GF-D8 (cell line): Measurements from ENCODE around the gene CLN5.

Source experiments
- DNase-seq: peaks from one replicate; lab custom pipeline; 2025; lab: John Stamatoyannopoulos, UW

The CLN5 gene

DNA sequence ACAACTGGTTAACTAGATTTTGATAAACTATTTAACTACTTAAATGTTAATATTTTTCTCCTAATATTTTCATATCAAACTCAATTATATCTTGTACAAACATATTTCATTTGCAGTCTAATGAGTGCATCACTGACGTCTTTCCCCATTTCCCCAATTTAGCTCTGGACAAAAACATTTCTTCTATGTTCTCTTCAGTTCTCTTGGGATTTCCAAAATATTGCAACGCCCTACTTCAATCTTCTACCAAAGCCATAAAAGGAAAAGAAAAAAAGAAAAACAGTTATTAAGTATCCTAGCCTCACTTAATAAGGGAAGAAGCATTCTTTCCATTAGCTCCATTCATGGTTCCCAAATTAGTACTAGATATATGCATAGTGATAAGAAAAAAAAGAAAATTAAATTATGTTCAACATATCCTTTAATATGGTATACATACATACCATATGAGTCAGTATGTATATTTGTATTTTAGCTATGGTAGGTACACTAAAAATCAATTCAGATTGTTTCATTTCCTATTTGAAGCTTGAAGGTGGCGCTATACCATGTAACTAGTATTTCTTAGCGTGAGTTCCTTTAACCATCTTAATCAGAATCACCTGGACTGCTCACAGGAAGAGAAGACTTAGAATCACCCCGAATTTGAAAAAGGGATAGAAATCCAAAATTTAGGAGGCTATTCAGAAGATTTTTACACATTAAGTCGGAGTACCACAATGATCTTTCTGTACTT lies 25.2 kb downstream of the CLN5 start:
- DNase-seq, result no peak

DNA sequence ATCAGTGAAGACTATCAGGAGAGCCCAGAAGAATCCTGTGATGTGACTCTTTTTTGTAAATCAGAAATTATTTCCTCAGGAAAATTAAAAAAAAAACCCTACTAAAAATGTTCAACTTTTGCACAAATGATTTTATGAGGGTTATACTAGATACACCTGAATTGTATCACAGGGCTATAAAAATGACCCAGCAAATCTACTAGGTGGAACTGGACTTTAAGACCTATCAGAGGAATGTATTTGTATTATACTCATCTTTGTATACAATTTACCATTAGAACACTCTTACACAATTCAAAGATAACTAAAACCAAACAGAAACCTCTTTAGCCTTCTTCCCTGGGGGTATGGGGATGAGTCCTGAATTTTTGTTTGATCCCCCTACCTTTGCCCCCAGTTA lies 27.9 kb downstream of the CLN5 start:
- DNase-seq, result no peak

DNA sequence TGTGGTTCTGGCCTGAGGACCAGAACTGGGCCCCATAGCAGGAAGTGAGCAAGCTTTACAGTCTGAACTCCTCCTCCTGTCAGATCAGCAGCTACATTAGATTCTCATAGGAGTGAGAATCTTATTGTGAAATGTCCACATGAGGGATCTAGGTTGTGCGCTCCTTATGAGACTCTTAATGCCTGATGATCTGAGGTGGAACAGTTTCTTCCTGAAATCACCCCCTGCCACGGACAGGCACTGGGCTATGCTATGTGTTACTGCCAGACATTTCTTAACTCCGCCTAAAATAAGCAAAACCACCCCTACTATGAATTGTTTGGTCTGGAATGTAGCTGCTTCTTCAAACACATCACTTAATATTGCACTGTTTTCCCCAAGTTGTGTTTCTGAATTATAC lies 30.5 kb downstream of the CLN5 start:
- no peak for DNase-seq

DNA sequence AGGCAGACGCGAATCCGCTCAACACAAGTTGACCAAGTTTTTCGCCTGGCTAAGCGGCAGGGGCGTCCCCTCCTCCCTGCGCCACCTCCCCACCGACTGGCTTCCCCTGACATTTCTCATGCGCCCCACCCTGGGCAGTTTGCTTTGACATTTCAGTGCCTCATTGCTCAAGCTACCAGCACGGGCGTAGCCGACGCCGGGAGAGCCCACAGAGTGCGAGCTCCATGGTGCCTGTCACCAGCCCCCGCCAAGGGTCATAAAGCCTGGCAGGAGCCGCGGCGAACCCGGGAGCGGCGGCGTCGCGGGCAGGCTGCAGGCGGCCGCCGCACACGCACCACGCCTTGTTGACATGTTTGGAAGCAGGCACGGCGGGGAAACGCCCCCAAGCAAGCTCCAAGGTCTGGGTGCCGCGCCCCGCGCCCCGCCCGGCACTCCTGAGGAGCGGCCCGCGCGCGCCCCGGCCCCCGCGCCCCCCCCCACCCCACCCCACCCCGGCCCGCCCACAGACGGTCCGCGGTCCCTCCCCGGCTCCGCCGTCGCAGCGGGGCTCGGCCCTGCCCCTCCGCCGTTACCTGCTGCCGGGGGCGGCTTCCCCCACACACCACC lies 34.5 kb downstream of the CLN5 start:
- peak; percentile 65 for DNase-seq

DNA sequence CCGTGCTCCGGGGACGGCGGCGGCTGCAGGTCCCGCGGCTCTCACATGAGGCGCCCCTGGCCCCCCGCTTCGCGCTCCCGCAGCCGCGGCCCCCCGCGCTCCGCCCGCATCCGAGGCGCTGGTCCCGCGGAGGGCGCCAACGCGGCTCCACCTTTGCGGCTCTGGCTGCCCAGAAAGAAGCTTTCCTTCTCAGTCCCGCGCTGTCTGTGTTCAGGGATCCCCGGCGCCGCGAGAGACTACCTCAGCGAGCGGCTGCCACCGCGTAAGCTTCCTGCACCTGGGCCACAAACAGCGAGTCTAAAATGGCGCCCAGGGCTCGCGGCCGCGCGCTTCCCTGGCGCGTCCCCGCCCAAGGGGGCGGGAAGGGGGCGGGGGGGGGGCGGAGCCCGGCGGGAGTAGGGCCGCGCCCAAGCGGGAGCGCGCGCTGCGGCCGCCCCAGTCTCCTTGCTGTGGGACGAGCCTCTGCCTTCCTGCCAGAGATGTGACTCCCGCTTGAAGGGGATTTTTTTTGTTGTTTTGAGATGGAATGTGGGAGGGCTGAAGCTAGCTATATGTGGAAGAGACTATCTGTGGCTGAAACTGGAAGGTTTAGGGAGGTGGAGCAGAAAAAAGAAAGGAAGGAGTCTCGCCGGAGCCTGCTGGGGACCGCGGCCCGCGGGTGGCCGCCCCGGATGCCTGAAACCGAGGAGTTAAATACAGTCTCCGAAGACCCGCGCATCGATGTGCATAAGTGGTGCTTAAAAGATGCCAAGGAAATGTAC lies 35.2 kb downstream of the CLN5 start, which contains the start of gene FBXL3:
Gene FBXL3, minus strand, starts transcription at position 299 of the 761 bp plus-strand sequence. CDS start 5,299 bp downstream, outside the sequence.
- DNase-seq, result peak; percentile 71

DNA sequence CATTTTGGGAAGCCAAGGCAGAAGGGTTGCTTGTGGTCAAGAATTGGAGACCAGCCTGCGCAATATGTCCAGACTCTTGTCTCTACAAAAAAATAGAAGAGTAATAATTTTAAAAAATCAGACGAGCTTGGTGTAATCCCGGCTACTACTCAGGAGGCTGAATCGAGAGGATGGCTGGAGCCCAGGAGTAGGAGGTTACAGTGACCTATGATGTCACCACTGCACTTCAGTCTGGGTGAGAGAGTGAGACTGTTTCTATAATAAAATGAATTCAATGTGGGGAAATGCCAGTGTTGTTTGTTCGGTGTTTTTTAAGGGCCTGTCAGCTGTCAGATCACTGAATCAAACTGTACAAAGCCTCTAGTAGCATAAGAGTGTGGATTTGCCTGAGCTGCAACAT lies 36.3 kb downstream of the CLN5 start:
- no peak for DNase-seq

DNA sequence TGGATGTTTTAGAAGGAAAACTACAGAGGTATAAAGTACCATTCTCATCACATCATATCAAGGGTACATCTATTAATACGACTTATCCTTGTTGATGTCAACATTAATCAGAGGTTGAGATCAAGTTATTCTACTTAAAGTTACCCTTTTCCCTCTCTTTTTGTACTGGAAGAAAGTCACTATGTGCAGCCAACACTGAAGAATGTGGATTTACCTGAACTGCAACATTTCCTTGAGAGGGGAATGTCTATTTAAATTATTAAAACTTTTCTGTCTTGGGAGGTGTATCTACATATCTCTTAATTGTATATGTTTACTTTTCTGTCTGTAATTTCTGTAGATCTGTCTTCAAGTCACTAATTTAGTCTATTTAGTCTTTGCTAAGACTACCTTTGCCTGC lies 37.6 kb downstream of the CLN5 start:
- DNase-seq, result no peak

DNA sequence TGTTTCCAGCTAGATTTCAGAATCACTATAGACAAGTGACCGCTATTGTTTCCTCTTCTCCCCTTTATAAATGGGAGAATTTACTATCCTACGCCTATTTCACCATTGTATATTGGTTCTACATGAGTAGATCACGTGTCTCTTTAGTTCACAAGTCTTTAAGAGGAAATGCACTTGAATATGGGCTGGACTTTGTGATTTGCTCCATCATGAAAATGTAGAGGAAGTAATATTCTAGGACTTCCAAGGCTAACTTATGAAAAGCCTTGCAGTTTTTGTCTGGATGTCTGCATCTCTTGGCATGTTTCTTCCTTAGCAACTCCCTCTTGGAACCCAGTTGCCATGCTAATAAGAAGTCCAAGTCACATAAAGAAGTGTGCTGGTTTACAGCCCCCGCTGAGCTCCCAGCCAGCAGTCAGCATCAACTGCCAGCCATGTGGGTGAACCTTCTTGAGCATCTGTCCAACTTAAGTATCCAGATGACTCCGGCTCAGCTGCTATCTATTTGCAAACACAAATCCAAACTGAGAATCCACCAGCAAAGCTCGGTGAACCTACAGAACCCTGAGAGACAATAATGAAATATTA lies 39.9 kb downstream of the CLN5 start:
- no peak for DNase-seq

DNA sequence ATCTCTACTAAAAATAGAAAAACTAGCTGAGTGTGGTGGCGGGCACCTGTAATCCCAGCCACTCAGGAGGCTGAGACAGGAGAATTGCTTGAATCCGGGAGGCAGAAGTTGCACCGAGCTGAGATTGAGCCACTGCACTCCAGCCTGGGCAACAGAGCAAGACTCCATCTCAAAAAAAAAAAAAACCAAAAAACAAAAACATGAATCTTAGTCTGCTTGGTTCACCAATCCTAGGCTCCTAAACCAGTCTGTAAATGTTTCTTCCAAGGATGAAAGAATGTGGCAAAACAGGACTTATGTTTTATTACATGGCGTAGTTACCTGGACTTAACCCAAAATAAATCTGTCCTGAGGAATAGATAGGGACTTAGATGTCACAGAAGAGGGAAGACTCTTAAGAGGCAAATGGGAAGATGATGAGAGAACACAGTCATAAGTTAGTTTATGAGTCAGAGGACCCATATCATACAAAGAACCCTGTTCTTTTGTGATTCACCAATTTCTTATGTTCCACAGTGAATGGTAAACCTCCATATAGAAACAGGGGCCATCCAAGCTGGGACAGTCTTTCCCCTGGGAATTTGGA lies 41.9 kb downstream of the CLN5 start:
- DNase-seq, result no peak

DNA sequence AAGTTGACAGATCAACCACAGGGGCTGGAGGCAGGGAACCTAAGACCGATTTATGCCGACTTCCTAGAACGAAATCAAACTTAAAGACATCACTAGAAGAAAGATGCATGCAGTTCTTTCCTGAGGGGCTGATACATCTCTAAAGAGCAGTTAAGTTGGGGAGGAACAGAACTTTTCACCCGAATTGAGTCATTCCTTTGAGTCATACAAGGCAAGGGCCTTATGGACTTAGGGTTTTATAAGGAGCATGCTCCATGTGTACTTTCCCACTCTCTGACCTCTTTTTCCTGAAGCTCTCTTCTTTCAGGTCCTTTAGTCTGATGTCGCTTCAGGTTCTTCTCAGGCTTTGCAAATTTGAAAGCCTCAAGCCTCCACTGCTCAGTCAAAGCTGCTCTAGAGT lies 43.0 kb downstream of the CLN5 start:
- no peak for DNase-seq

DNA sequence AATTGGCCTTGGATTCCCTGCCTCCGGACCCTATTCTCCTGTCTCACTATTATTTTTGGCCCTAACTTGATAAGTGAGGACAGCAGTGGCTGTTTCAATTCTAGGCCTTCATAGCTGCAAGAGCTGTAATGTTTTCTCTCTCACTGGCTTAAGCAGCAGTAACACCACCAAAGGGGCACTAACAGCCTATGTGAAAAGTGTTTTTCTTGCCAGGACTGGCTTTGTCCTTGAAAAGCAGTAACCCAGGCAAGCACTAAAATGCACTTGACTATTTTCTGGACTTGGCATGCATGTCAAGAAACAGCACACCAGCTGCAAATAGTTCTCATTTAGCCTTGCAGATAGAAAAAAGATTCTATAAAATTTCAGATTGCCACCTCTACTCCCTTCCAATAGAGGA lies 44.4 kb downstream of the CLN5 start:
- no peak for DNase-seq

DNA sequence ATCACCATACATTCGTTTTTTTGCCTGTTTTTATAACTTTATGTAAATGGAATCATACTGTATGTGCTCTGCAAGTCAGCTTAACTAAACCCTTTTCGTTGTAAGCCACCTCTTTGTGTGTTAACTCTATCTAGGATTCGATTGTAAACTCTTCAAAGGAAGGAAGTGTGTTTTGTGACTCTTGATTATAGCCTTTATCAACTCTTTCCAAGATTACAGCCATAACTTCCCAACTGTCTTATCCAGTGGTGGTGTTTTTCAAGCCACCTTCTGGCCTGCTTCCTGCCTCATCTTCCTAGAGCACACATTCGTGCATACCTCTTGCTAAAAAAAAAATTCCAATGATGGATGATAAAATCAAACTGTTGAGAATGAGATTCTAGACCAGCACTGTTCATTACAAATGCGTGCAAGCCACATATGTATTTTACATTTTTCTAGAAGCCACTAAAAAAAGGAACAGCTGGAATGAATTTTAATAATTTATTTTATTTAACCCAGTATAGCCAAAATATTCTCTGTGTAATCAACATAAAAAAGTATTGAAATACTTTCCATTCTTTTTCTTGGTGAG lies 47.1 kb downstream of the CLN5 start:
- DNase-seq, result no peak

DNA sequence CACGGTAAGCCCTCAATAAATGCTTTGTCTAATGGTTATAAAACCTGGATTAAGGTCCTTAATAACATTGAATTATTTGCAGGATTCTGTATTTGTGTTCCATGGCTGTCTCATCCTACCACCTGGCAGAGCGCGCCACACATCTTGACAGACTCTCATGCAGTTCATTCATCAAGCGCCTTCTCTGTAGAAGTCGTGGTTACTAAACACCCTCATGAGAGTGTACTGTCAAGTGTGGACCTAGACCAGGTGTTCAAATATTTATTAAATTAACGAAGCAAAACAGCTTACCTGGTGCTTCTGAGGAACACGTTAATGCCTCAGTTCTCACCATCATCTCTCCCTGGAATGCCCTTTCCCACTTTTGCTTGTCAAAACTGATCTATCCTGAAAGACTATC lies 48.2 kb downstream of the CLN5 start:
- no peak for DNase-seq

DNA sequence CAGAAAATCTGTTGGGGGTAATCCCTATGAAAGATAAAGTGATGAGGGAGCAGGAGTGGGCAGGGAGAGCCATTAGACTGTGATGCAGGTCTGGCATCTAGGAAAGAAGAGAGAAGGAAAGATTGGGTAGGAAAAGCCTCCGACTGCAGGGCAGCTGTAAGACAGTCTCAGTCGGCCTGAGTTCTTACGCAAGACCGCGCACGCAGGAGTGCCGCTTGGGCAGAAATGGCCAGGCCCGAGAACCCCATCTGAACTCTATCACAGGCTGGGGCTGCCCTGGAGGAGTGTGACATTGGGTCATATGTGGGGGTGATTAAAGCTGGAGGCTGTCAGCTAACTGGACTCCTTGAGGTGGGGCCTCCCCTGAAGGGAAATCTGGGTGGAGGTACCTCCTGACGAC lies 49.0 kb downstream of the CLN5 start:
- DNase-seq, result no peak

DNA sequence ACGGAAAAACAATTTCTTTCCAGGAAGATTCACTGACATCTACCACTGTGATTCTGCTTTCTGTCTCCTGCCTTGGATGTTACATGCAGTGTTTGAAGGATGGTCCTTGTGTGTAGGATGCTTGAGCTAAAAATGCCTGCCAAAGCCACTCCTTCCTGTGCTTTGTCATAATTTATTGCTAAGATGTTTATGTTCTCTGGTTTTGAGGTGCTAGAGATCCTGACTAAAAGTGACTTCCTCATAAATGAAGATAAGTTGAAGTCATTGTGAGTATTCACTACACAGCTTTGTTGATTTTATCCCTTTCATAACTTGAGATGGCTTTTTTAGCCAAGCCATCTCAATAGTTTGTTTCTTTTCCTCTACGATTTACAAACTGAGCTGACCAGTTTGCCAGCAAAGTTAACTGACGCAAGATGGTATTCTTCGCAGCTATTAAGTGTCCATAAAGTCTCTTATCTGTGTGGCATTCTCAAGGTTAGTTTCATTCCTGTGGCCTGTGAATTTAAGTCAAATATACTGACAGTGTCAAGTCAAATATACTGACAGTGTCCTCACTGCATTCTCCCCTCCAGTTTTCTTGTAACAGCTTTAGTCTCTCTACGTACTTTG lies 50.8 kb downstream of the CLN5 start:
- DNase-seq, result no peak

DNA sequence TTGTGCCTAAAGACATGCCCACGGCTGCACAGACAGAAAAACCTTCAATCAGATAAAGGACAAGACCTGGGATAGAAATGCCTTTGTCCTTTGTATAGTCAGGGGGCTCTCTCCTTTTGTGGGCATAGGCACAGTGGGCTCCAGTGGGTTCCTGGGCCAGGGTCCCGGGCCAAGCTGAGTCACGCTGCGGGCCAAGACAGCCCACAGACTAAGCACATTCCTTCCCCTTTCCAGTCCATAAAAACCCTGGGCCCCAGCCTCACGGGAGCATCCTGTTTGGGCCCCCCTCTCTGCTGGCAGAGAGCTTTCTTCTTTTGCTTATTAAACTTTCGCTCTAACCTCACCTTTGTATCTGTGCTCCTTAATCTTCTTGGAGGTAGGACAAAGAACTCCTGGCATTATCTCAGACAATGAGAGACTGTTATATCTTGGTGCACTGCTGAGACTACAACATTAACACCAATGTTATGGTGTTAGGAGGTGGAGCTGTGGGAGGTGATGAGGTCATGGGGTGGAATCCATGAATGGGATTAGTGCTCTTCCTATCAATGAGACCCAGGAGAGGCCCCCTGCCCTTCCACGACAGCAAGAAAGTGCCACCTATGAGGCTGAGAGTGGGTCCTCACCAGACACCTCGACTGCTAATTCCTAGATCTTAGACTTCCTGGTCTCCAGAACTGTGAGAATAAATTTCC lies 55.9 kb downstream of the CLN5 start:
- DNase-seq, result no peak

DNA sequence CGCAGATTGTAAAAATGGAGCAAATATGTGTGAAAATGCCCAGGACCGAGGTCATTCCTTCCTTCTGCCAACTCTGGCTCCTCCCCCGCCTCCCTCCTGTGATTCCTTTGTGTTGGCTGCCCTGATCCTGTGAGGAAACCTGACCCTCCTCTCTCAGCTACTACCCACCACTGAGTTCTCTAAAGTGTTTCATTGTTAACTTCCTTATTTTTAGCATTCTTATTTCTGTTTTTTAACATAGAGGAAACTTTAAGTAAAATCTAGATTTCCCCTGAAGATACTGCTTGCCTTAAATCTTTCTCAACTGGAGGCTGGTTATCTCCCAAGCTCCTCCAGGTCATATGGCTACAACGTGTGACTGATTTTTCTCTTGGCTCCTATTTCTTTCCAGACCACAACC lies 56.8 kb downstream of the CLN5 start:
- DNase-seq, result peak; percentile 40

DNA sequence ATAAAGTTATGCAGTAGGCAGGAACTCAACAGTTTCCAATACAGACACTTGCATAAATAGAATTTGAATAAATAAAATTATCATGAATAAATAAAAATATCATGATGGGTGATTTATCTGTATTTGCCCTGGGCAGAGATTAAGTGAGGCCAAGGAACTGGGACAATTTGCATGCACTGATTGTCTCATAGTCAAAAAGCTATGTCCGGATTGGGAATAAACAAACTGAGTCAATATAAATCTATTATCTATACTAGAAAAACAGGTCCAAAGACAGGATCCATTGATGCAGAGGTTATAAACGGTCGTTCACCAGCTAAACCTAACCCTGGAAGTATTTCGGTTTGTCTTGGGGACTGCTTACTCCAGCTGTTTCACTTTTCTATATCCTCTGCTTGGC lies 61.3 kb downstream of the CLN5 start:
- no peak for DNase-seq
